Gastrocnemius medialis (tissue), 4 donors: ENCODE results near the gene RAD51B.

ENCODE experiments used
- CTCF ChIP-seq, 5 experiments: fragments of 450-650 bp in 3 of 5; fragments of 200-600 bp in 2 of 5; sonication (generic) in 2 of 5; IDR thresholded peaks in 4 of 5; conservative IDR thresholded peaks in 1 of 5; 1 replicate in 4 of 5; 2 replicates in 1 of 5; pipeline ENCODE4 v1.5.1; 2016 to 2019; ENCODE audit warnings: antibody characterized with exemption in 5 of 5, mild to moderate bottlenecking in 3 of 5, moderate library complexity in 3 of 5
- POLR2A ChIP-seq, 2 donors: fragments of 450-650 bp; IDR thresholded peaks; one replicate each; pipeline ENCODE4 v1.6.1; 2017; ENCODE audit warnings: antibody characterized with exemption in 2 of 2, mild to moderate bottlenecking in 2 of 2, moderate library complexity in 2 of 2

- TF ChIP-seq CTCF (IDR thresholded peaks at IDR 0.05 in 4 of 5, conservative IDR thresholded peaks at IDR 0.05 in 1 of 5) (no peak), POLR2A (IDR thresholded peaks at IDR 0.05) (no peak)
These were observed 733.7 kb downstream of the RAD51B start for GRCh38 chr14:68553311-68553710.
